Measurements from ENCODE around the gene RHOBTB3.

RHOBTB3 gene

GRCh38 chr5:95822043-95822541 lies 91.0 kb downstream of the RHOBTB3 start:
- peak; percentile 67 for DNase-seq

- DNase-seq, result peak; percentile 70
Observed at GRCh38 chr5:95822542-95823181, 91.5 kb downstream of the RHOBTB3 start, which contains the start of gene GLRX. Gene GLRX, minus strand, starts transcription at chr5:95822726. Its CDS starts 64 bp downstream, at chr5:95822662.

- no peak for DNase-seq
Observed at GRCh38 chr5:95823218-95823737, 92.1 kb downstream of the RHOBTB3 start.

DNA sequence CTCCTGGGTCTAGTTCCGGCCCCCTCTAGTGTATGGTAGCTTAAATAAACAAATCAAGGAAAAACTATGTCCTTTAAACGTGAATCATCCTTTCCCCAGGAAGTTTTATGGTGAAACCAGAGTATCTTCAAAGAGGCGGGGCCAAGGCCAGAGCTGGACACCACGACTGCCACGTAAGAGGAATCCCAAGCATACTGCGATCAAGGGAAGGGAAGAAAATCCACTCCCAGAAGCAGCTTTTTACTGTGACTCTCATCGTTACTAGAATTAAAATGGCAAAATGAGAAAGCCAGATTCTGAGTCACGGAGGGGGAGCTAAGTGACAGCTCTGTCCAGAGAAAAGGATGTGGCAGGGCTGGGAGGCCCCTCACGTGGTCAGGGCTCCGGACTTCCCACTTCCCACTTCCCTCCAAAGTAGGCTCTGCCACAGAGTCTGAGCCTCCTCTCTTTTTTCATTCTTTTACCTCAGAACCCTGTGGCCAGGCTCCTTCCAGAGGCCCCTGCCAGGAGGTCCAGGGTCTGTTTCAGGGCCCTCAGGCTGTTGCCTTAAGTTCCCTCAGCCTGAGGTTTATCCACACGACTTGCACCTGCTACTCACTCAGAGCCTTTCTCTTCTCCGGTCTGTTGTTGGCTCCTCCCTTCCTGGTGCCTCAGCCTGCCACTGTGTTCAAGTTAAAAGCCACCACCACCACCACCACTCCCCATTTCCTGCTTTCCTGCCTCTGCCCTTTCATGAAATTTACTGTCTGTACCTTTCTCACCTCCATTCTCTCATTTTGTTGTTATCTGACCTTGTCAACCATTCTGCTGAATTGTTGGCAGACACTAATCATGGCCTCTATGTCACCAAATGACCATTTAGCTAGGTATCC lies 92.8 kb downstream of the RHOBTB3 start:
- peak; percentile 76 for DNase-seq

GRCh38 chr5:95824747-95825146 lies 93.6 kb downstream of the RHOBTB3 start:
- DNase-seq, result no peak

GRCh38 chr5:95825495-95825894 lies 94.4 kb downstream of the RHOBTB3 start:
- no peak for DNase-seq

GRCh38 chr5:95826949-95827891 lies 96.1 kb downstream of the RHOBTB3 start:
- no peak for DNase-seq

GRCh38 chr5:95827892-95828246 lies 96.7 kb downstream of the RHOBTB3 start:
- no peak for DNase-seq

DNA sequence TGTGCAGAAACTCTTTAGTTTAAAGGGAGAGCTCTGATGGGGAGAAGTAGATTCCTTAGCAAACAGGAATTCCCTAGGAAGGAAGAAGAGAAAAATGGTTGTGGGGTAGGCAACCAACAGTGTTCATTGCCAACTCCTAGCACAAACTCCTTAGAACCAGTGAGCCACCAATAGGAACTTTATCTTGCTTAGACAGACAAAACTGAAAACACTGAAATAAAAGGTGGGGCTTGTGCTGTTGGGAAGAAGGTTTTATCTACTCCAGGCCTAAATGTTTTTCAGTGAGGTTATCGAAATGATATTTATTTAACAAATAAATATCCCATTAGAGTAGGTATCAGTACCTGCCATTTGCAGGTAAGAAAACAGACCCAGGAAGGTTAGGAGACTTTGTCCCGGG lies 99.1 kb downstream of the RHOBTB3 start:
- no peak for DNase-seq

GRCh38 chr5:95832664-95833063 lies 101.5 kb downstream of the RHOBTB3 start:
- DNase-seq, result no peak

- DNase-seq, result peak; percentile 57
Observed at GRCh38 chr5:95835682-95836385, 104.7 kb downstream of the RHOBTB3 start.

DNA sequence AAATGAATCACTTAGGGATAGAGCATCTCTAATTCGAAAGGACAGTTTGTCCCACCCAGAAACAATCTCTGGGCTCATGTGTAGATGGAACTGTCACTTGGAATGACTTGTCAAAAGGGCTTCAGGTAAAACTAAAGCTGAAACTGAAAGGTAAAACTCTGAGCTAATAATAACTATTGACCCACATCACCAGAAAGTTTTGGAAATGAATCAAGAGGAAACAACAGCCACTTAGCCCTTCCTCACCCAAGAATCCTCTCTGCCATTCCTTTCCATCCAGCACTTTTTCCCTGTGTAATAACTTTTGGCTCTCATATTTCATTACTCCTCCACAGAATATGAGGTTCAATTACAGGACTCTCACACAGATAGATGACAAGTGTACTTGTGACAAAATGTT lies 105.4 kb downstream of the RHOBTB3 start:
- DNase-seq, result no peak

GRCh38 chr5:95836971-95837370 lies 105.8 kb downstream of the RHOBTB3 start:
- DNase-seq, result peak; percentile 48

DNA sequence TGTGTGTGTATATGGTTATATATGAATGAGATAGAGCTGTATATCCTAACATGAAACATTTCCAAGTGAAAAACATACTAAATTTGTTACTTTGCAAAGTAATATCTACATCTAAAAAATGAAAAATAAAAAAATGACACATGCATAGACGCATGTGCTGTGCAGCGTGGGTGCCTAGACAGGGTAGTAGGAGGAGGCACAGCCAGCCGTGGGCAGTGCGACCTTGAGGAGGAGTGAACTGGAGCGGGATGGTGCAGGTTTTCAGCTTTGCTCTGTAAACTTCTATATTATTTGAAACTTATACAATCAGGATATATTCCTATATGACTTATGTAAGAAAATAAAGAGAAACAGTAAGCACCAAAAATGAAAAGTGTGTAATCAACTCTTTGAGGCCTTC lies 106.4 kb downstream of the RHOBTB3 start:
- DNase-seq, result peak; percentile 48

GRCh38 chr5:95838001-95838520 lies 106.9 kb downstream of the RHOBTB3 start:
- peak; percentile 33 for DNase-seq

GRCh38 chr5:95838556-95838955 lies 107.4 kb downstream of the RHOBTB3 start:
- peak; percentile 51 for DNase-seq

DNA sequence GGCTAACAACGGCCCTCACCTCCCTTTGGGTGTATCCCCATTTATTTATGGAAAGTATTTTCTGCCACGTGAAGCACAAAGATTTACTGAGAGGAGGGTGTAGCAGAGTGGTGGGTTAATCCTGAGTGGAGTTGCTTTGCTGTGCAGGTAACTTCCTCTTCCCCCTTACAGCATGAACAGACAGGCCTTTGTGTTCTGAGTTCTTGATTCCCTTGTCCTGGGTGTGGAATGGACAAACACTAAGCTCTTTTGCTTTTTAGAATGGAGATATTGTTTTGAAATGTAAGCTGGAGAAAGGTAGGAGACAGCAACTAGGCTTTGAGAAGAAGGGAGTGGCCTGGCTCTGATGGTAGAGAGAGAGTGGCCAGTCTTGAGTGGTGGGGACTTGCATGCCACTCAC lies 108.5 kb downstream of the RHOBTB3 start:
- no peak for DNase-seq

- no peak for DNase-seq
Observed at GRCh38 chr5:95840956-95841705, 110.0 kb downstream of the RHOBTB3 start.

GRCh38 chr5:95841914-95842812 lies 111.0 kb downstream of the RHOBTB3 start:
- DNase-seq, result peak; percentile 47

Measured in activated CD8-positive, alpha-beta memory T cell treated with anti-CD3 and anti-CD28 coated beads for 24 hours (primary cell).